Psoas muscle (tissue), 8 donors: Measurements from ENCODE around the gene PRUNE1. TPM values are rescaled to one million over a fixed set of nuclear protein-coding genes. Genes with fewer than 3 reads are reported as not detected.
A peak's percentile ranks its signal among the peaks of the same experiment; 100 is the strongest.

Experiments
- ATAC-seq, 4 donors: fragments of 200-7000 bp; cut with Tn5 transposase; one replicate each; pipeline ENCODE4 v1.9.1; 2020; ENCODE audit warnings: moderate library complexity in 3 of 4, mild to moderate bottlenecking in 2 of 4
- DNase-seq, 2 donors: peaks; one replicate each; pipeline ENCODE4 v3.0.0-alpha.2; 2020
- H3K27ac ChIP-seq: fragments of 200-600 bp; one replicate; pipeline ENCODE4 v1.8.0; 2022
- H3K27me3 ChIP-seq, 3 donors: fragments of 200-600 bp in 1 of 3; one replicate each; pipeline versions ENCODE4 v1.6.1 to v1.8.0; 2013 to 2022; ENCODE audit warnings: low read length in 2 of 3, mild to moderate bottlenecking in 2 of 3, moderate library complexity in 1 of 3; ENCODE audit not compliant: insufficient read depth in 3 of 3
- H3K36me3 ChIP-seq, 2 donors: fragments of 200-600 bp in 1 of 2; one replicate each; pipeline versions ENCODE4 v1.6.1 to v1.8.0; 2013 to 2022; ENCODE audit warnings: low read depth in 1 of 2, mild to moderate bottlenecking in 1 of 2, moderate library complexity in 1 of 2; ENCODE audit not compliant: insufficient read depth in 1 of 2
- H3K4me1 ChIP-seq: fragments of 200-600 bp; one replicate; pipeline ENCODE4 v1.8.0; 2022
- H3K4me3 ChIP-seq: fragments of 200-600 bp; one replicate; pipeline ENCODE4 v1.8.0; 2022; ENCODE audit warnings: mild to moderate bottlenecking
- H3K9me3 ChIP-seq: fragments of 200-600 bp; one replicate; pipeline ENCODE4 v1.8.0; 2022
- WGBS, 3 donors: extraction: QIAGEN DNeasy Blood & Tissue Kit; methylation state at CpG; one replicate each; pipeline versions ENCODE4 v1.1.6 to v1.1.7; 2013; 5-methylcytosine and 5-hydroxymethylcytosine counted together
- intact Hi-C, 2 donors: fragments of 100-400 bp; cut with DNase I; formaldehyde crosslinking; loops; one replicate each; pipeline versions ENCODE4 v1.11.0 to v1.14.2; 2022
- polyA plus RNA-seq, 3 donors: library from polyadenylated mRNA; stranded (reverse); fragments of 200-250 nt; gene quantifications; one replicate each; pipeline ENCODE4 v1.2.3, GENCODE V29; 2013
- total RNA-seq, 4 donors: library from RNA; stranded (reverse); fragmentation: NEBNext Ultra II Directional in 2 of 4; extraction: Animal tissue kit (Norgen Biotek cat#: 25700) in 2 of 4; gene quantifications; one replicate each; pipeline versions ENCODE4 v1.2.1 to v1.2.4, GENCODE V29; 2021 to 2023
- TF ChIP-seq, protein P1 (sequence below): fragments of 200-600 bp; IDR thresholded peaks from one replicate; pipeline ENCODE4 v1.8.0; 2022; ENCODE audit warnings: antibody characterized with exemption
- donor health status: healthy with polysubstance abuse.
- donor health status: DM: no; HTN: no; CAD: no; lungs with moderate emphysema.
- donor health status: Bipolar disorder and iron deficiency.
- donor health status: healthy.
- donor health status: DM: yes; HTN: yes; CAD: no.
- donor health status: DM: no; HTN: no; CAD: no.
- donor health status: DM: no; HTN: no; CAD: no.
- donor health status: DM: yes; HTN: yes; CAD: no.

PRUNE1 gene
- total and polyA plus RNA-seq, 7 donors = 12.4 to 33.8 (median 21.2) TPM

DNA sequence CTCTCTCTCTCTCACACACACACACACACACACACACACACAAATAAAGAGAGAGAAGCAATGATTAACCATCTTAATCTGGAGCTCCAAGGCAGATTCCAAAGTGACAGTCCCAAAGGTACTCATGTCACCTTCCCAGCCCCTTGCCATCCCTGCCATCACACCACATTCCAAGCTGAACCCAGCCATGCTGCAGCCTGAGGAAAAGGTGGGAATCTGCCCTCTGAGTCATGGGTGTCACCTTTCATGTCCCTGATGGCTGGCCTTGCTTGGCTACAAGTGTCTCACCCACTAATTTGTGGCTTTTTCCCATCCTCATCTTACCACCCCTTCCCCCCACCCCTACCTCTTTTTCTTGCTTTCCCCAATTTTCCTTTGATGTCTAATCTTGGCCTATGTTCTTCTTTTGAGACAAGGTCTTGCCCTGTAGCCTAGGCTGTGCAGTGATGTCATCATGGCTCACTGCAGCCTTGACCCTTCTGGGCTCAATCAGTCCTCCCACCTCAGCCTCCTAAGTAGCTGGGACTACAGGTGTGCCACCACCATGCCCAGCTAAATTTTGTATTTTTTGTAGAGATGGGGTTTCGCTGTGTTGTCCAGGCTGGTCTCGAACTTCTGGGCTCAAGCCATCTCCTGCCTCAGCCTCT is 22.9 kb upstream of the PRUNE1 start:
- 88 to 94% (median 91%) methylated on average over 2 of the region's 2 CpGs for WGBS, 3 donors
- intact Hi-C loops = no loop called here
- Histone ChIP-seq H3K4me3 (no peak overlapping the region), H3K27me3 (no peaks in the 10 kb centered on the region), H3K4me1 (no peaks in the 10 kb centered on the region), H3K36me3 (no peaks in the 10 kb centered on the region), H3K9me3 (no peaks in the 10 kb centered on the region), H3K27ac (no peak overlapping the region)
- ATAC-seq (peak in 1 of 4 donors; percentile 52), DNase-seq (no peak)
- TF ChIP-seq, protein P1, sequence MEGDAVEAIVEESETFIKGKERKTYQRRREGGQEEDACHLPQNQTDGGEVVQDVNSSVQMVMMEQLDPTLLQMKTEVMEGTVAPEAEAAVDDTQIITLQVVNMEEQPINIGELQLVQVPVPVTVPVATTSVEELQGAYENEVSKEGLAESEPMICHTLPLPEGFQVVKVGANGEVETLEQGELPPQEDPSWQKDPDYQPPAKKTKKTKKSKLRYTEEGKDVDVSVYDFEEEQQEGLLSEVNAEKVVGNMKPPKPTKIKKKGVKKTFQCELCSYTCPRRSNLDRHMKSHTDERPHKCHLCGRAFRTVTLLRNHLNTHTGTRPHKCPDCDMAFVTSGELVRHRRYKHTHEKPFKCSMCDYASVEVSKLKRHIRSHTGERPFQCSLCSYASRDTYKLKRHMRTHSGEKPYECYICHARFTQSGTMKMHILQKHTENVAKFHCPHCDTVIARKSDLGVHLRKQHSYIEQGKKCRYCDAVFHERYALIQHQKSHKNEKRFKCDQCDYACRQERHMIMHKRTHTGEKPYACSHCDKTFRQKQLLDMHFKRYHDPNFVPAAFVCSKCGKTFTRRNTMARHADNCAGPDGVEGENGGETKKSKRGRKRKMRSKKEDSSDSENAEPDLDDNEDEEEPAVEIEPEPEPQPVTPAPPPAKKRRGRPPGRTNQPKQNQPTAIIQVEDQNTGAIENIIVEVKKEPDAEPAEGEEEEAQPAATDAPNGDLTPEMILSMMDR = no peak

DNA sequence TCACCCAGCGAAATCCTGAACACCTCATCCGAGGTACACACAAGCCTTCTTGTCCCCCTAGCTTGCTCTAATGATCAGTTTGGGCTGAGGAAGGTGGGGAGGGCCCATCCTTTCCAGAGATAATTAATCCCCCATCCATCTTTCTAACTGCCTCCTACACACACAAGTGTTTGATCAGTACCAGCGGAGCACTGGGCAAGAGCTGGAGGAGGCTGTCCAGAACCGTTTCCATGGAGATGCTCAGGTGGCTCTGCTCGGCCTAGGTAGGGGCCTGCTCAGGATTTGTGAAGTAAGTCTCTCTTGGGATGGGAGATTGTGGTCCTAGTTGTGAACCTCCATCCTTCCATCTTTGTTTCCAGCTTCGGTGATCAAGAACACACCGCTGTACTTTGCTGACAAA is 20.3 kb upstream of the PRUNE1 start:
- intact Hi-C loops = no loop called here
- TF ChIP-seq, protein P1 = no peak
- WGBS, 3 donors = 87 to 88% (median 87%) methylated on average over 7 of the region's 7 CpGs

DNA sequence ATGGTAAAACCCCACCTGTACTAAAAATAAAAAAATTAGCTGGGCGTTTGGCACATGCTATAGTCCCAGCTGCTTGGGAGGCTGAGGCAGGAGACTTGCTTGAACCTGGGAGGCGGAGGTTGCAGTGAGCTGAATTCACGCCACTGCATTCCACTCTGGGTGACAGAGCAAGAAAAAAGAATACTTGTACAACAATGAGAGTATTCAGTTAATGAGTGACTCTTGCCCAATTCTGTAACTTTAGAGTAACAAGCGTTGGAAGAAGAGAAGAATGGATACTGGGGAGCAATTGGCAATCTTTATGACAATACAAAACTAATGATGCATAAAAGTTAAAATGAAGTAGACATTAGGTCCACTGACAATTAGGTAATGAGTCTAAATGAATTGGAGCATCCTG is 15.6 kb upstream of the PRUNE1 start:
- no peak for DNase-seq
- Histone ChIP-seq H3K4me3 (no peak overlapping the region), H3K4me1 (peaks cover 11% of the 10 kb centered on the region), H3K27ac (no peak overlapping the region), H3K36me3 (peaks cover 0 to 12% of the 10 kb centered on the region in 2 donors), H3K27me3 (no peaks in the 10 kb centered on the region), H3K9me3 (no peaks in the 10 kb centered on the region)
- 42 to 53% (median 50%) methylated on average over 4 of the region's 4 CpGs for WGBS, 3 donors
- TF ChIP-seq, protein P1 = no peak
- no peak for ATAC-seq
- intact Hi-C loops = no loop called here

More for the DNA sequence above, 20.3 kb upstream of the PRUNE1 start:
- Histone ChIP-seq H3K9me3 (no peaks in the 10 kb centered on the region), H3K4me1 (no peaks in the 10 kb centered on the region), H3K36me3 (no peaks in the 10 kb centered on the region), H3K27me3 (no peaks in the 10 kb centered on the region), H3K4me3 (no peak overlapping the region), H3K27ac (no peak overlapping the region)
- no peak for DNase-seq
- ATAC-seq = no peak

DNA sequence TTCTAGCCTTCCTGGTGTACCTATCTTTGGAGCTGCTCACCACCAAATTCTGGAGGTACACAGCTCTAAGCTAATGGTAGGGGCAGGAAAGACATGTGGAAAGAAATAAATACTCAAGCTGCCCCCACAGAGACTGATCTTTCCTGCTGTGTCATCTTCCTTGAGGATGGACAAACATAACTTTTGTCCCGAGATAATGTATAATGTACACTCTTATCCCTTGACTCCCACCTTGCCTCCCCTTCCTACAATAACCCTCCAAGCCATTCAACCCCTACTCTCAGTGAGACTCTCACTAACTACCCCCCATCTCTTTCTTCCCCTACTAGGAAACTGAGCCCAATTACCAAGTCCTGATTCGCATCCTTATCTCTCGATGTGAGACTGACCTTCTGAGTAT is 14.0 kb upstream of the PRUNE1 start:
- WGBS, 3 donors = 81 to 91% (median 84%) methylated on average over 3 of the region's 3 CpGs
- intact Hi-C loops = no loop called here

More for the DNA sequence above, 14.0 kb upstream of the PRUNE1 start:
- H3K27ac ChIP-seq = no peak overlapping the region
- no peaks in the 10 kb centered on the region for H3K27me3 ChIP-seq
- no peak overlapping the region for H3K4me3 ChIP-seq
- DNase-seq = no peak
- H3K4me1 ChIP-seq = peaks cover 11% of the 10 kb centered on the region
- H3K9me3 ChIP-seq = no peaks in the 10 kb centered on the region
- TF ChIP-seq, protein P1 = no peak
- no peak for ATAC-seq
- H3K36me3 ChIP-seq = peaks cover 0 to 28% of the 10 kb centered on the region in 2 donors
